Choroid plexus epithelial cell (primary cell): Measurements from ENCODE around the gene COL18A1.

Experiments
- DNase-seq: peaks from one replicate; pipeline ENCODE4 v3.0.0-alpha.2; 2010; ENCODE audit warnings: low read depth
- H3K4me3 ChIP-seq: 2 replicates; pipeline ENCODE4 v1.5.1; 2011; ENCODE audit warnings: low read depth, mild to moderate bottlenecking, control low read depth, low read length, moderate library complexity
- TF ChIP-seq, protein P1 (sequence below): conservative IDR thresholded peaks from 2 replicates; pipeline ENCODE4 v1.5.1; 2011; ENCODE audit warnings: low read depth, mild to moderate bottlenecking, control low read depth, inconsistent platforms, low read length, moderate library complexity

Gene COL18A1

DNA sequence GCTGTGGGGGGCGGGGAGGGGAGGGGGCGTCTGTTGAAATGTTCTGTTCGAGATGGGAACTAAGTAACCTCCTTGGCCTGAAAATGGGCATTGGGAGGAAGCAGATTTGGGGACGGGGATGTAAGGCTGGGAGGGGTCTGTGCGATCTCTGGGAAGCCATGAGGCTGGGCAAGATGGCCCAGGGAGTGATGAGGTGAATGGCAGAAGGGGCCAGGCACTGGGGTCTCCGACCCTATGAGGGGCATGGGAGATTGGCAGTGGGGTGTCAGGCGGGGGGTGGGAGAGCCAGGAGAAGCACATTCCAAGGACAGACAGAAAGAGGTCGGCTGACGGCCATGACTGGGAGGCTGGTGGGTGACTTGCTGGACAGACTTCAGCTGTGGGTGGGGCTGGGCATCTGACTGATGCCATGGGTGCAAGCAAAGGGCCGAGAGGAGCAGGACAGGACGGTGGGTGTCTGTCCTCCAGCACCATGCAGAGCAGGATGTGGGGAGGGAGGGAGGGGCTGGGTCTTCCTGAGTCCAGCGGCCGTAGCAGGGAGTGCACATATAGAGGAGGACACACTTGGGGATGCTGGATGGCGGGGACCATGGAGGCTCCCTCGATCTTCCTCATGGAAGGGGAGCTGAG is 30.0 kb upstream of the COL18A1 start:
- H3K4me3 ChIP-seq, result no peak overlapping the region
- TF ChIP-seq, protein P1, sequence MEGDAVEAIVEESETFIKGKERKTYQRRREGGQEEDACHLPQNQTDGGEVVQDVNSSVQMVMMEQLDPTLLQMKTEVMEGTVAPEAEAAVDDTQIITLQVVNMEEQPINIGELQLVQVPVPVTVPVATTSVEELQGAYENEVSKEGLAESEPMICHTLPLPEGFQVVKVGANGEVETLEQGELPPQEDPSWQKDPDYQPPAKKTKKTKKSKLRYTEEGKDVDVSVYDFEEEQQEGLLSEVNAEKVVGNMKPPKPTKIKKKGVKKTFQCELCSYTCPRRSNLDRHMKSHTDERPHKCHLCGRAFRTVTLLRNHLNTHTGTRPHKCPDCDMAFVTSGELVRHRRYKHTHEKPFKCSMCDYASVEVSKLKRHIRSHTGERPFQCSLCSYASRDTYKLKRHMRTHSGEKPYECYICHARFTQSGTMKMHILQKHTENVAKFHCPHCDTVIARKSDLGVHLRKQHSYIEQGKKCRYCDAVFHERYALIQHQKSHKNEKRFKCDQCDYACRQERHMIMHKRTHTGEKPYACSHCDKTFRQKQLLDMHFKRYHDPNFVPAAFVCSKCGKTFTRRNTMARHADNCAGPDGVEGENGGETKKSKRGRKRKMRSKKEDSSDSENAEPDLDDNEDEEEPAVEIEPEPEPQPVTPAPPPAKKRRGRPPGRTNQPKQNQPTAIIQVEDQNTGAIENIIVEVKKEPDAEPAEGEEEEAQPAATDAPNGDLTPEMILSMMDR, result no peak
- DNase-seq, result no peak

DNA sequence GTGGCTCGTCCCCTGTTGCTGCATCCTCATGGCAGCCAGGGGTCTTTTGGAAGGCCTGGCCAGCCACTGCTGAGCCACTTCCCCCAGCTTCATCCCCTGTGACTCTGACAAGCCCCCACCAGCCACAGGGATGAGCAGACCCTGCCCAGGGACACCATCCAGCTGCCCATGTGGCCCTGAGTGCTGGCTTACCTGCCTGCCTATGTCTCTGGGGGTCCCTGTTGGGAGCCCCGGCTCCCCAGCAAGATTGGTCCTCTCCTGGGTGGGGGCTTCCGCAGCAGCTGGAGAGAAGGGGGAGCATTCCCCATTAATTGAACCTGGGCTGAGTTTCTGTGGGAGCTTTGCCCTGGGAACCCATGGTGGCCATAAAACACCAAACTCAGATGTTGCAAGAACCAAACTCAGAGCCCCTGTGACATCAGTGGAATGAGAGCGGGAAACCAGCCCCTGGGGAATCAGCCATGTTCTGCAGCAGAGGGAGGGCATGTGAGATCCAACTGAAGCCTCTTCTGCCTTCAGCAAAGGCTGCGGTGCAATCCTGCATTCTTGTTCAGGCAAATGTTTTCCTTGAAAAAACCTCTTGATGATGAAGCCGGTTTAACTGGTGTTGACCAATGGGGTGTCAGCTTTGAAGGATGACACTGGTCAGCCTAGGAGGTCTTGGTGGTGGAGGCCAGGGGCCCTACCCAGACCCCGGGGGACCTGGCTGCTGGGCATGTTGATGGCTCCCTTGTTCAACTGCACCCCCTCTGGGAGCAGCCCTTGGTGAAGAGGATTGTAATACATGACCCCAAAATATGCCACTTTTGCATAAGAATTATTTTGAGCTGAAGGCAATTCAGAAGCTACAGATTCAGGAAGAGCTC is 28.3 kb upstream of the COL18A1 start:
- no peak overlapping the region for H3K4me3 ChIP-seq
- DNase-seq, result no peak
- TF ChIP-seq, protein P1, result no peak

DNA sequence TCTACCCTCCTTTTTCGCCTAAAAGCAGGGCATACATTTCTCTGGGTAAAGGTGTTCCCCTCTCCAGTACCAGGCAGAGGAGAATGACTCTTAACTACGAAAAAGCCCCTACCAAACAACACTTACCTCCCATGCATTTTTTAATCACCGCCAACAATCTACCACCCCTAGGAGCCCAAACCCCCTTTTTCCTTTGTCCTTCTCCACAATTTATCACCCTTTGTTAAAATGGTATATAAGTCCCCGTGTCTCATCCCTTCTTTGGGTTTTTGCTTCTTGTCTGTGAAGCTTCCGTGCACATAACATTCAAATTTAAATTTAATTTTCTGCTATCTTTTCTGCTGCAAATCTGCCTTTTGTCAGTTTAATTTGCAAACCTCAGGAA is 27.6 kb upstream of the COL18A1 start:
- DNase-seq, result no peak
- no peak overlapping the region for H3K4me3 ChIP-seq
- TF ChIP-seq, protein P1, result no peak

DNA sequence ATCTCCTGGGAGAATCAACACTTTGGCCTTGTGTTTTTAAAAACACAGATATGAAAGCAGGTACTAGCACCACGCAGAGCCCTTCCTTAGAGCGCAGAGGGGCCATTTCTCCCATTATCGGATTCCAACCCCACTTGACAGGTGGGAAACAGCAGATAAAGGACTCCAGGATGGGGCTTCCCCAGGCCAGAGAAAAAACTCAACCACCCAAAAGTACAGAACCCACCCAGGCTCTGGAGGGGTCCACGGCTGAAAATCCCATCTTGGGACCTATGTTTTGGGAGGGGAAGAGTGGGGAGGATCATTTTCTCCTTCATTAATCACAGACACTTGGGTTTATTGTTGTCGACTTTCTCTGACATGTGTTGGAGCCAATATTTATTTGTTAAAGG is 27.1 kb upstream of the COL18A1 start:
- DNase-seq, result no peak
- TF ChIP-seq, protein P1, result no peak
- H3K4me3 ChIP-seq, result no peak overlapping the region

- H3K4me3 ChIP-seq, result no peak overlapping the region
- TF ChIP-seq, protein P1, result no peak
- peak; percentile 45 for DNase-seq
Measured at GRCh38 chr21:45378258-45378966, 26.6 kb upstream of the COL18A1 start.

GRCh38 chr21:45379171-45379900 is 25.6 kb upstream of the COL18A1 start:
- no peak for DNase-seq
- TF ChIP-seq, protein P1, result no peak

More at GRCh38 chr21:45379171-45379900, 25.6 kb upstream of the COL18A1 start:
- H3K4me3 ChIP-seq, result no peak overlapping the region
